H9 (cell line): Measurements from ENCODE around the gene MAN1B1. TPM values are rescaled to one million over a fixed set of nuclear protein-coding genes. Genes with fewer than 3 reads are reported as not detected.
A peak's percentile ranks its signal among the peaks of the same experiment; 100 is the strongest.

Source experiments
- DNase-seq: peaks from one replicate; pipeline ENCODE4 v3.0.0-alpha.2; 2017
- H2AFZ ChIP-seq: one replicate; pipeline ENCODE4 v1.6.1; 2013; ENCODE audit warnings: mild to moderate bottlenecking, low read length, control low read depth, moderate library complexity
- H2AK5ac ChIP-seq: 2 replicates; pipeline ENCODE4 v1.6.1; 2013; ENCODE audit warnings: low read length, control low read depth, mixed read lengths; ENCODE audit not compliant: insufficient read length
- H2BK120ac ChIP-seq: one replicate; pipeline ENCODE4 v1.6.1; 2013; ENCODE audit warnings: low read depth, mild to moderate bottlenecking, low read length, control low read depth, inconsistent platforms; ENCODE audit not compliant: poor library complexity, severe bottlenecking
- H2BK12ac ChIP-seq: 2 replicates; pipeline ENCODE4 v1.6.1; 2013; ENCODE audit warnings: low read length, control low read depth, mixed read lengths, low read depth; ENCODE audit not compliant: insufficient read length
- H2BK15ac ChIP-seq: 2 replicates; pipeline ENCODE4 v1.6.1; 2013; ENCODE audit warnings: low read depth, low read length, control low read depth
- H2BK20ac ChIP-seq: one replicate; pipeline ENCODE4 v1.6.1; 2013; ENCODE audit warnings: low read depth, mild to moderate bottlenecking, low read length, control low read depth, inconsistent platforms; ENCODE audit not compliant: poor library complexity, severe bottlenecking
- H2BK5ac ChIP-seq: 2 replicates; pipeline ENCODE4 v1.6.1; 2013; ENCODE audit warnings: low read length, control low read depth, mixed read lengths; ENCODE audit not compliant: insufficient read length
- H3K14ac ChIP-seq: 2 replicates; pipeline ENCODE4 v1.6.1; 2013; ENCODE audit warnings: low read length, control low read depth; ENCODE audit not compliant: insufficient read depth
- H3K18ac ChIP-seq: 2 replicates; pipeline ENCODE4 v1.6.1; 2013; ENCODE audit warnings: low read depth, mild to moderate bottlenecking, mixed read lengths, low read length, control low read depth; ENCODE audit not compliant: insufficient read length
- H3K23ac ChIP-seq: 2 replicates; pipeline ENCODE4 v1.6.1; 2013; ENCODE audit warnings: low read length, control low read depth, mixed read lengths, low read depth; ENCODE audit not compliant: insufficient read length
- H3K23me2 ChIP-seq: 2 replicates; pipeline ENCODE4 v1.6.1; 2013; ENCODE audit warnings: low read depth, mild to moderate bottlenecking, mixed read lengths, low read length, control low read depth; ENCODE audit not compliant: insufficient read length, poor library complexity, severe bottlenecking
- H3K27ac ChIP-seq: 2 replicates; pipeline ENCODE4 v1.5.1; 2013; ENCODE audit warnings: low read length, control low read depth, mixed read lengths, low read depth; ENCODE audit not compliant: insufficient read length
- H3K27me3 ChIP-seq: 2 replicates; pipeline ENCODE4 v1.6.1; 2013; ENCODE audit warnings: low read length, control low read depth, inconsistent platforms; ENCODE audit not compliant: insufficient read depth
- H3K4ac ChIP-seq: 2 replicates; pipeline ENCODE4 v1.6.1; 2013; ENCODE audit warnings: low read depth, mild to moderate bottlenecking, control low read depth, inconsistent platforms, low read length, moderate library complexity
- H3K4me1 ChIP-seq: 2 replicates; pipeline ENCODE4 v1.6.1; 2013; ENCODE audit warnings: low read length, control low read depth, inconsistent platforms; ENCODE audit not compliant: insufficient read depth
- H3K4me2 ChIP-seq: 2 replicates; pipeline ENCODE4 v1.6.1; 2013; ENCODE audit warnings: low read length, control low read depth, mixed read lengths; ENCODE audit not compliant: insufficient read length, insufficient read depth
- H3K56ac ChIP-seq: 2 replicates; pipeline ENCODE4 v1.6.1; 2013; ENCODE audit warnings: low read depth, mild to moderate bottlenecking, mixed read lengths, low read length, control low read depth; ENCODE audit not compliant: insufficient read length
- H3K79me1 ChIP-seq: 2 replicates; pipeline ENCODE4 v1.6.1; 2013; ENCODE audit warnings: low read depth, mild to moderate bottlenecking, moderate library complexity, low read length, control low read depth, inconsistent platforms; ENCODE audit not compliant: insufficient read depth, poor library complexity, severe bottlenecking
- H3K79me2 ChIP-seq: 2 replicates; pipeline ENCODE4 v1.6.1; 2013; ENCODE audit warnings: low read length, control low read depth, inconsistent platforms; ENCODE audit not compliant: insufficient read depth
- H3K9ac ChIP-seq: 2 replicates; pipeline ENCODE4 v1.6.1; 2013; ENCODE audit warnings: low read length, control low read depth, mixed read lengths; ENCODE audit not compliant: insufficient read length; ENCODE audit errors: extremely low read depth
- H3K9me3 ChIP-seq: one replicate; pipeline ENCODE4 v1.6.1; 2013; ENCODE audit warnings: low read depth, low read length, inconsistent platforms; ENCODE audit not compliant: control insufficient read depth
- H3T11ph ChIP-seq: one replicate; pipeline ENCODE4 v1.6.1; 2013; ENCODE audit warnings: mild to moderate bottlenecking, low read length, control low read depth, inconsistent platforms
- H4K20me1 ChIP-seq: one replicate; pipeline ENCODE4 v1.6.1; 2013; ENCODE audit not compliant: control insufficient read depth, insufficient read length, insufficient read depth
- H4K5ac ChIP-seq: 2 replicates; pipeline ENCODE4 v1.6.1; 2013; ENCODE audit warnings: low read depth, mild to moderate bottlenecking, mixed read lengths, low read length, control low read depth; ENCODE audit not compliant: insufficient read length
- H4K8ac ChIP-seq: replicated peaks from 2 replicates; pipeline ENCODE4 v1.6.1; 2013; ENCODE audit warnings: low read length, control low read depth, mixed read lengths, low read depth; ENCODE audit not compliant: insufficient read length
- H4K91ac ChIP-seq: 2 replicates; pipeline ENCODE4 v1.6.1; 2013; ENCODE audit warnings: low read depth, mild to moderate bottlenecking, moderate library complexity, mixed read lengths, low read length, control low read depth; ENCODE audit not compliant: insufficient read length
- H3K27ac Mint-ChIP-seq, 3 experiments: 2 replicates in 2 of 3; 3 replicates in 1 of 3; pipeline ENCODE4 v1.8.0; 2020 to 2021; ENCODE audit warnings: mixed read lengths in 3 of 3, mild to moderate bottlenecking in 1 of 3, moderate library complexity in 1 of 3
- H3K27me3 Mint-ChIP-seq: 2 replicates; pipeline ENCODE4 v1.8.0; 2021; ENCODE audit warnings: low read depth, mild to moderate bottlenecking, moderate library complexity, mixed read lengths
- H3K36me3 Mint-ChIP-seq, 3 experiments: 2 replicates in 2 of 3; 3 replicates in 1 of 3; pipeline ENCODE4 v1.8.0; 2020 to 2021; ENCODE audit warnings: low read depth in 3 of 3, mixed read lengths in 3 of 3; ENCODE audit not compliant: insufficient read depth in 1 of 3
- H3K4me1 Mint-ChIP-seq, 2 experiments: 2 replicates each; pipeline ENCODE4 v1.8.0; 2020; ENCODE audit warnings: mixed read lengths in 2 of 2
- H3K4me3 Mint-ChIP-seq, 2 experiments: 2 replicates in 1 of 2; 3 replicates in 1 of 2; pipeline ENCODE4 v1.8.0; 2020 to 2021; ENCODE audit warnings: mild to moderate bottlenecking in 2 of 2, mixed read lengths in 2 of 2, moderate library complexity in 1 of 2
- H3K9me3 Mint-ChIP-seq, 2 experiments: 2 replicates in 1 of 2; 3 replicates in 1 of 2; pipeline ENCODE4 v1.8.0; 2020; ENCODE audit warnings: mild to moderate bottlenecking in 2 of 2, mixed read lengths in 2 of 2, moderate library complexity in 1 of 2
- WGBS: extraction: QIAGEN DNeasy Blood & Tissue Kit; methylation state at CpG from one replicate; pipeline ENCODE4 v1.1.7; 2013; ENCODE audit warnings: missing lambda C conversion rate, low lambda C conversion rate, mixed read lengths; ENCODE audit not compliant: insufficient read length; ENCODE audit errors: extremely low coverage; 5-methylcytosine and 5-hydroxymethylcytosine counted together
- total RNA-seq: library from RNA; stranded (reverse); gene quantifications from 2 replicates; pipeline ENCODE4 v1.2.1, GENCODE V29; 2021
- TF ChIP-seq, protein P1 (sequence below): fragments of 200-600 bp; sonication (generic); conservative IDR thresholded peaks from 3 replicates; pipeline ENCODE4 v1.8.0; 2021; ENCODE audit warnings: antibody characterized with exemption, mild to moderate bottlenecking

Gene MAN1B1
- total RNA-seq, 1 experiment from 2014 or later, result 34.9 TPM

DNA sequence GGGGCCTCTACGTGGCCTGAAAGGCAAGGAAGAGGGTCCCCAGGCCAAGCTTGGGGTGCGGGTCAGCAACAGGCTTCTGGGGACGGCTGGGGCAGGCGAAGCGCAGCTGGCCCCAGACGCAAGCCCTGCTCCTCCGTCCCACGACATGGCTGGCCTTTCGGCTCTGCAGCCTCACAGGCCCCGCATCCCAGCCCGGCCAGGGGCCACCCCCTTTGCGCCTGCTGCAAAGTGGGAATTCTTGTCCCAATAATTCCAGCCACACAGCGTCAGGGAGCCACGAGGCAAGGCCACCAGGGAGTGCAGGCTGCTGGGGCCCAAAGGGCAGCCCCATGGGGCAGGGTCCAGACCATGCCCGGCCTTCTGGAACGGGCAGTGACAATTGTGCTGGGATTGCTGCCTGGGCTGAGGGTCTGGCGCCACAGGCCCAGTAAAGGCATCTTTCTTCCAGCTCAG is 31.8 kb upstream of the MAN1B1 start:
- Histone ChIP-seq H4K20me1 (no peaks in the 10 kb centered on the region), H3K23ac (no peak overlapping the region), H3K4me2 (peak overlapping the region; percentile 49), H4K5ac (no peak overlapping the region), H3K18ac (no peak overlapping the region), H2BK20ac (no peak overlapping the region), H3K9me3 (no peaks in the 10 kb centered on the region), H4K91ac (no peak overlapping the region), H2BK5ac (no peak overlapping the region), H3K79me2 (no peaks in the 10 kb centered on the region), H3K14ac (no peak overlapping the region), H2AFZ (no peak overlapping the region), H2AK5ac (no peak overlapping the region), H3K23me2 (peaks cover 6% of the 10 kb centered on the region), H2BK15ac (no peak overlapping the region), H3K4ac (no peak overlapping the region), H3K4me1 (no peaks in the 10 kb centered on the region), H4K8ac (no peak overlapping the region), H3T11ph (no peak overlapping the region), H2BK120ac (no peak overlapping the region), H2BK12ac (no peak overlapping the region), H3K56ac (no peak overlapping the region), H3K9ac (no peak overlapping the region), H3K79me1 (no peaks in the 10 kb centered on the region), H3K27me3 (peaks cover 2% of the 10 kb centered on the region; the same call in 1 of the 2 replicates), H3K27ac (no peak overlapping the region)
- Mint-ChIP-seq H3K36me3 (no peaks in the 10 kb centered on the region), H3K27me3 (peaks cover 64% of the 10 kb centered on the region), H3K4me1 (peaks cover 2 to 7% of the 10 kb centered on the region in 2 experiments), H3K27ac (no peak overlapping the region), H3K4me3 (no peak overlapping the region; a peak in 1 of 5 replicates), H3K9me3 (no peaks in the 10 kb centered on the region)
- no CpG with 5 or more reads among the region's 17 CpGs for WGBS
- TF ChIP-seq, protein P1, sequence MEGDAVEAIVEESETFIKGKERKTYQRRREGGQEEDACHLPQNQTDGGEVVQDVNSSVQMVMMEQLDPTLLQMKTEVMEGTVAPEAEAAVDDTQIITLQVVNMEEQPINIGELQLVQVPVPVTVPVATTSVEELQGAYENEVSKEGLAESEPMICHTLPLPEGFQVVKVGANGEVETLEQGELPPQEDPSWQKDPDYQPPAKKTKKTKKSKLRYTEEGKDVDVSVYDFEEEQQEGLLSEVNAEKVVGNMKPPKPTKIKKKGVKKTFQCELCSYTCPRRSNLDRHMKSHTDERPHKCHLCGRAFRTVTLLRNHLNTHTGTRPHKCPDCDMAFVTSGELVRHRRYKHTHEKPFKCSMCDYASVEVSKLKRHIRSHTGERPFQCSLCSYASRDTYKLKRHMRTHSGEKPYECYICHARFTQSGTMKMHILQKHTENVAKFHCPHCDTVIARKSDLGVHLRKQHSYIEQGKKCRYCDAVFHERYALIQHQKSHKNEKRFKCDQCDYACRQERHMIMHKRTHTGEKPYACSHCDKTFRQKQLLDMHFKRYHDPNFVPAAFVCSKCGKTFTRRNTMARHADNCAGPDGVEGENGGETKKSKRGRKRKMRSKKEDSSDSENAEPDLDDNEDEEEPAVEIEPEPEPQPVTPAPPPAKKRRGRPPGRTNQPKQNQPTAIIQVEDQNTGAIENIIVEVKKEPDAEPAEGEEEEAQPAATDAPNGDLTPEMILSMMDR, result no peak
- no peak for DNase-seq
